SIG-M5 treated with dmso at 0.1 percent for 504 hours (cell line): ENCODE data around the gene XYLT1.
A peak's percentile ranks its signal among the peaks of the same experiment; 100 is the strongest.

Experiments used
- DNase-seq: peaks from one replicate; lab custom pipeline; 2025; ENCODE audit not compliant: unreplicated experiment; lab: John Stamatoyannopoulos, UW

XYLT1 gene

GRCh38 chr16:17362183-17362582 is 108.6 kb downstream of the XYLT1 start:
- DNase-seq: no peak

GRCh38 chr16:17360693-17361122 is 110.1 kb downstream of the XYLT1 start:
- DNase-seq: no peak

GRCh38 chr16:17359788-17360390 is 110.9 kb downstream of the XYLT1 start:
- DNase-seq: peak; percentile 88

GRCh38 chr16:17358846-17359245 is 111.9 kb downstream of the XYLT1 start:
- DNase-seq: no peak

GRCh38 chr16:17358355-17358754 is 112.4 kb downstream of the XYLT1 start:
- DNase-seq: no peak

GRCh38 chr16:17357307-17358062 is 113.3 kb downstream of the XYLT1 start:
- no peak for DNase-seq

- no peak for DNase-seq
These were observed 114.4 kb downstream of the XYLT1 start for GRCh38 chr16:17356243-17356933.

GRCh38 chr16:17354685-17355084 is 116.1 kb downstream of the XYLT1 start:
- DNase-seq: no peak

- DNase-seq: no peak
These were observed 116.6 kb downstream of the XYLT1 start for GRCh38 chr16:17354141-17354601.

- no peak for DNase-seq
These were observed 117.2 kb downstream of the XYLT1 start for GRCh38 chr16:17353561-17353960.

- DNase-seq: no peak
These were observed 119.2 kb downstream of the XYLT1 start for GRCh38 chr16:17351441-17352035.

GRCh38 chr16:17350207-17350606 is 120.6 kb downstream of the XYLT1 start:
- no peak for DNase-seq

GRCh38 chr16:17348826-17349225 is 121.9 kb downstream of the XYLT1 start:
- no peak for DNase-seq

GRCh38 chr16:17348042-17348783 is 122.5 kb downstream of the XYLT1 start:
- DNase-seq: no peak

- no peak for DNase-seq
These were observed 123.1 kb downstream of the XYLT1 start for GRCh38 chr16:17347624-17348023.

- no peak for DNase-seq
These were observed 123.9 kb downstream of the XYLT1 start for GRCh38 chr16:17346621-17347569.

GRCh38 chr16:17345043-17345442 is 125.7 kb downstream of the XYLT1 start:
- no peak for DNase-seq

GRCh38 chr16:17343728-17344127 is 127.0 kb downstream of the XYLT1 start:
- peak; percentile 64 for DNase-seq

- DNase-seq: peak; percentile 97
These were observed 127.7 kb downstream of the XYLT1 start for GRCh38 chr16:17343028-17343427.

- DNase-seq: peak; percentile 95
These were observed 128.7 kb downstream of the XYLT1 start for GRCh38 chr16:17342031-17342430.
